Caco-2 (cell line): ENCODE results near the gene YIF1A. TPM values are rescaled to one million over a fixed set of nuclear protein-coding genes. Genes with fewer than 3 reads are reported as not detected.
"Not testable (repeated sequence)": the region's sequence is repeated elsewhere in the genome, so short reads cannot be mapped to it uniquely, and the experiment has no call there.

Experiments
- BruUV-seq: library from RNA; stranded (reverse); fragments of 400-500 nt; replicated peaks from 2 replicates; lab custom pipeline; 2021; lab: Mats Ljungman, UMichigan
- CTCF ChIA-PET: fragments of 300-600 bp; sonication (Branson Sonifier 250); formaldehyde crosslinking; loops from one replicate; lab custom pipeline; 2022; ENCODE audit warnings: antibody characterized with exemption; lab: Charles Lee
- POLR2A ChIA-PET: fragments of 300-600 bp; sonication (Branson Sonifier 250); formaldehyde crosslinking; loops from one replicate; lab custom pipeline; 2022; ENCODE audit warnings: antibody characterized with exemption; lab: Charles Lee
- DNase-seq, 2 experiments: peaks; one replicate each; pipeline versions ENCODE4 v3.0.0 to v3.0.0-alpha.2; 2020 to 2022
- H3K27me3 ChIP-seq: replicated peaks from 2 replicates; pipeline ENCODE4 v1.6.0; 2011; ENCODE audit warnings: low read length; ENCODE audit not compliant: control insufficient read depth, insufficient read depth
- H3K36me3 ChIP-seq: 2 replicates; pipeline ENCODE4 v1.5.1; 2011; ENCODE audit warnings: low read length; ENCODE audit not compliant: control insufficient read depth, insufficient read depth
- H3K4me1 ChIP-seq: fragments of 250-450 bp; sonication (Bioruptor Pico); 2 replicates; pipeline ENCODE4 v1.5.1; 2020; ENCODE audit warnings: mild to moderate bottlenecking
- H3K4me3 ChIP-seq: 2 replicates; pipeline ENCODE4 v1.5.1; 2011; ENCODE audit warnings: low read depth, mild to moderate bottlenecking, control low read depth, low read length
- H3K9me3 ChIP-seq: fragments of 250-450 bp; sonication (Bioruptor Pico); 2 replicates; pipeline ENCODE4 v1.5.1; 2020; ENCODE audit warnings: mild to moderate bottlenecking, moderate library complexity
- H3K27ac Mint-ChIP-seq: one replicate; pipeline ENCODE4 v1.8.0; 2022; ENCODE audit warnings: mixed read lengths; ENCODE audit not compliant: unreplicated experiment
- H3K27me3 Mint-ChIP-seq: one replicate; pipeline ENCODE4 v1.8.0; 2022; ENCODE audit warnings: mixed read lengths; ENCODE audit not compliant: insufficient read depth, unreplicated experiment
- H3K36me3 Mint-ChIP-seq: one replicate; pipeline ENCODE4 v1.8.0; 2022; ENCODE audit warnings: mild to moderate bottlenecking, mixed read lengths; ENCODE audit not compliant: insufficient read depth, unreplicated experiment
- H3K4me1 Mint-ChIP-seq: one replicate; pipeline ENCODE4 v1.8.0; 2022; ENCODE audit warnings: low read depth, mixed read lengths; ENCODE audit not compliant: unreplicated experiment
- H3K4me3 Mint-ChIP-seq: one replicate; pipeline ENCODE4 v1.8.0; 2022; ENCODE audit warnings: mild to moderate bottlenecking, moderate library complexity, mixed read lengths; ENCODE audit not compliant: unreplicated experiment
- H3K9me3 Mint-ChIP-seq: one replicate; pipeline ENCODE4 v1.8.0; 2022; ENCODE audit warnings: mixed read lengths; ENCODE audit not compliant: unreplicated experiment
- intact Hi-C: fragments of 100-400 bp; cut with micrococcal nuclease; formaldehyde crosslinking; loops from one replicate; pipeline ENCODE4 v1.10.0; 2022; ENCODE audit not compliant: unreplicated experiment
- total RNA-seq: library from RNA; stranded (reverse); gene quantifications from 2 replicates; pipeline ENCODE4 v1.2.3, GENCODE V29; 2022
- TF ChIP-seq, protein P1 (sequence below), 2 experiments: fragments of 200-600 bp in 1 of 2; IDR thresholded peaks; 1 replicate in 1 of 2; 2 replicates in 1 of 2; pipeline versions ENCODE4 v1.5.1 to v1.8.0; 2011 to 2022; ENCODE audit warnings: antibody characterized with exemption in 1 of 2, control low read depth in 1 of 2, inconsistent platforms in 1 of 2, low read depth in 1 of 2, low read length in 1 of 2, mild to moderate bottlenecking in 1 of 2, moderate library complexity in 1 of 2; ENCODE audit not compliant: insufficient read depth in 1 of 2, severe bottlenecking in 1 of 2, unreplicated experiment in 1 of 2

YIF1A gene
- total RNA-seq, 1 experiment from 2014 or later, result 159 TPM

DNA sequence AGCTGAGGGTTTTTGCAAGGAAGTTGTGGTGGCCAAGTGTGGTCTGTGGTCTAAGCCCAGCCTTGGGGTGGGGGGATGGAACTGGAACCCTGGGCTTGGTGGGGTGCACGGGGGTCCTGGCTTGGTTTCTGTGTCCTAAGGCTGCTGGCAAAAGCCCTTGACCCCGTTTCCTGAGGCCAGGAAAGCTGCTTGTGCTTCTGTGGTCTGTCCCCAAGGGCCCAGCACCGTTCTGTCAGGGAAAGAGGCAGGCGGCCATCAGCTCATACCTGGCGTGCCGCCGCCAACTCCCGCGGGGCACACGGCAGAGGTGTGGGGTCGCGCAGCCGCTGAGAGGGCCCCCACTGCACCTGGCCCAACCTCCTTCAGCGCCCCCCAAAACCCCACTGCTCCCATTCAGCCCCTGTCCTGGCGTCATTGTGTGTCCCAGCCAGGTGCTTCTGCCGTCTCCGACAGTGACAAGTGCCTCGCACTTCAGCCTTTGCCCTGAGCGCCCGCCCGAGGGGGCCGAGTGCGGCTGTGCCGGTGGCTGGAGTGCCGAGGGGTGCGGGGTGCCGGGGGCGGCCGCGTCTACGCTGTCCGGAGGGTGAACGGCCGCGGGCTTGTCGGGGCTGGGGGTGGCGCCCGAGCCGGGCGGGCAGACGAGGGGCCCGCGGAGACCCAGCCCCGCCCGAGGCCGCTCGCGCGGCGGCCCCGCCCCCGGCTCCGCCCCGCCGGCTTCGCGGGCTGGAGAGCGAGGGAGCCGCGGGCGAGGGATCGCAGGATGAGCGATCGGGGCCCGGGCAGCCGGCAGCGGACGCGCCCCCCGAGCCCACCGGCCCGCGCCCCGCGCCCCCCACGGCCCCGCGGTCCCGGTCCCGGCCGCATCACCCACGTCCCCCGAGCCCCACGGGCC lies 11.2 kb downstream of the YIF1A start, which contains the start of gene CNIH2:
CNIH2 (plus strand) TSS at position 705 of the 892 bp plus-strand sequence. CDS start 282 bp downstream, outside the sequence.
- peak within 1 kb of the TSS; percentile 73 for H3K4me3 Mint-ChIP-seq
- no TSS peak for BruUV-seq
- ChIA-PET POLR2A (no interaction called here), CTCF (interaction anchor here (0.6 kb wide), 1 partner anchor 59 kb away, joined by 9 read pairs; no protein-coding TSS in a partner anchor)
- Histone ChIP-seq H3K36me3 (peaks cover 5% of the 10 kb centered on the region), H3K9me3 (no peaks in the 10 kb centered on the region), H3K27me3 (no peaks in the 10 kb centered on the region), H3K4me3 (peak within 1 kb of the TSS; percentile 56), H3K4me1 (peaks cover 11% of the 10 kb centered on the region)
- DNase-seq, result peak; percentile 58 to 82
- no peaks in the 10 kb centered on the region for H3K9me3 Mint-ChIP-seq
- H3K27ac Mint-ChIP-seq, result peak within 1 kb of the TSS; percentile 43
- H3K27me3 Mint-ChIP-seq, result no peaks in the 10 kb centered on the region
- intact Hi-C loops, result loop anchor here (1.0 kb wide), 1 partner anchor 9 kb away; the partner anchor contains the start of gene RAB1B
- peaks cover 66% of the 10 kb centered on the region for H3K36me3 Mint-ChIP-seq
- H3K4me1 Mint-ChIP-seq, result peaks cover 26% of the 10 kb centered on the region
- TF ChIP-seq, protein P1, sequence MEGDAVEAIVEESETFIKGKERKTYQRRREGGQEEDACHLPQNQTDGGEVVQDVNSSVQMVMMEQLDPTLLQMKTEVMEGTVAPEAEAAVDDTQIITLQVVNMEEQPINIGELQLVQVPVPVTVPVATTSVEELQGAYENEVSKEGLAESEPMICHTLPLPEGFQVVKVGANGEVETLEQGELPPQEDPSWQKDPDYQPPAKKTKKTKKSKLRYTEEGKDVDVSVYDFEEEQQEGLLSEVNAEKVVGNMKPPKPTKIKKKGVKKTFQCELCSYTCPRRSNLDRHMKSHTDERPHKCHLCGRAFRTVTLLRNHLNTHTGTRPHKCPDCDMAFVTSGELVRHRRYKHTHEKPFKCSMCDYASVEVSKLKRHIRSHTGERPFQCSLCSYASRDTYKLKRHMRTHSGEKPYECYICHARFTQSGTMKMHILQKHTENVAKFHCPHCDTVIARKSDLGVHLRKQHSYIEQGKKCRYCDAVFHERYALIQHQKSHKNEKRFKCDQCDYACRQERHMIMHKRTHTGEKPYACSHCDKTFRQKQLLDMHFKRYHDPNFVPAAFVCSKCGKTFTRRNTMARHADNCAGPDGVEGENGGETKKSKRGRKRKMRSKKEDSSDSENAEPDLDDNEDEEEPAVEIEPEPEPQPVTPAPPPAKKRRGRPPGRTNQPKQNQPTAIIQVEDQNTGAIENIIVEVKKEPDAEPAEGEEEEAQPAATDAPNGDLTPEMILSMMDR (IDR thresholded peaks at IDR 0.05; ENCODE audit: insufficient read depth in 1 of 2, low read depth in 1 of 2, low read length in 1 of 2, severe bottlenecking in 1 of 2, unreplicated experiment in 1 of 2), result no peak

DNA sequence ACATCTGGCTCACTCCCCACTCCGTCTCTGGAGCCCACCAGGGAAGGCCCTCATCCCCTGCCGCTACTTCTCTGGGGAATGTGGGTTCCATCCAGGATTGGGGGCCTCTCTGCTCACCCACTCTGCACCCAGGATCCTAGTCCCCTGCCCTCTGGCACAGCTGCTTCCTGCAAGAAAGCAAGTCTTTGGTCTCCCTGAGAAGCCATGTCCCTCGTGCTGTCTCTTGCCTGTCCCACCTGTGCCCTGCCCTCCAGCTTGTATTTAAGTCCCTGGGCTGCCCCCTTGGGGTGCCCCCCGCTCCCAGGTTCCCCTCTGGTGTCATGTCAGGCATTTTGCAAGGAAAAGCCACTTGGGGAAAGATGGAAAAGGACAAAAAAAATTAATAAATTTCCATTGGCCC lies 11.9 kb downstream of the YIF1A start:
- H3K36me3 ChIP-seq, H3K4me3 ChIP-seq, H3K9me3 ChIP-seq, POLR2A ChIA-PET, H3K27ac Mint-ChIP-seq, DNase-seq, H3K27me3 ChIP-seq, H3K9me3 Mint-ChIP-seq, H3K27me3 Mint-ChIP-seq: not testable (repeated sequence)
- CTCF ChIA-PET, result interaction anchor here (0.6 kb wide), 1 partner anchor 59 kb away, joined by 9 read pairs; no protein-coding TSS in a partner anchor
- intact Hi-C loops, result loop anchor here (1.0 kb wide), 1 partner anchor 9 kb away; the partner anchor contains the start of gene RAB1B
- peak overlapping the region; percentile 73 for H3K4me3 Mint-ChIP-seq
- TSS peak; percentile 42 for BruUV-seq
- peaks cover 26% of the 10 kb centered on the region for H3K4me1 Mint-ChIP-seq
- H3K36me3 Mint-ChIP-seq, result peaks cover 67% of the 10 kb centered on the region
- peaks cover 11% of the 10 kb centered on the region for H3K4me1 ChIP-seq

DNA sequence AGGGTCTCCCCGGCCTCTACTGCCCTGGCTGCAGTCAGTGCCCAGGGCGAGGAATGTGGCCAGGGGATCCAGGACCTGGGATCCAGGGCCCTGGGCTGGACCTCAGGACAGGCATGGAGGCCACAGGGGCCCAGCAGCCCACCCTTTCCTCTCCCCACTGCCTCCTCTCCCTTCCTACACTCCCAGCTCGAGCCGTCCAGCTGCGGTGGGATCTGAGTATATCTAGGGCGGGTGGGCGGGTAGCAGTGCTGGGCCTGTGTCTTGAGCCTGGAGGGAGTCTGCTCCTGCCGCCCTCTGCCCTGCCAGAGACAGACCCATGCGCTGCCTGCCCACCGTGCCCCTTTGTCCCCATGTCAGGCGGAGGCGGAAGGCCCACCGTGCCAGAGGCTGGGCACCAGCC lies 12.3 kb downstream of the YIF1A start:
- intact Hi-C loops, result loop anchor here (1.0 kb wide), 1 partner anchor 8 kb away; the partner anchor contains the start of gene RAB1B
- H3K36me3 ChIP-seq, H3K27ac Mint-ChIP-seq, H3K4me3 ChIP-seq, BruUV-seq, H3K9me3 Mint-ChIP-seq, CTCF ChIA-PET, H3K27me3 ChIP-seq, H3K4me1 ChIP-seq, DNase-seq, POLR2A ChIA-PET, H3K9me3 ChIP-seq, H3K4me3 Mint-ChIP-seq, H3K27me3 Mint-ChIP-seq: not testable (repeated sequence)
- H3K36me3 Mint-ChIP-seq, result peaks cover 68% of the 10 kb centered on the region
- peaks cover 23% of the 10 kb centered on the region for H3K4me1 Mint-ChIP-seq
